WTC11 (cell line): Measurements from ENCODE around the gene AKR1A1. TPM values are rescaled to one million over a fixed set of nuclear protein-coding genes. Genes with fewer than 3 reads are reported as not detected.
A peak's percentile ranks its signal among the peaks of the same experiment; 100 is the strongest.

ENCODE experiments used
- ATAC-seq: fragments of 200-7000 bp; cut with Tn5 transposase; 2 replicates; pipeline ENCODE4 v1.10.0; 2021; ENCODE audit warnings: mild to moderate bottlenecking, moderate library complexity
- CTCF ChIA-PET: fragments of 300-600 bp; sonication (Branson Sonifier 250); formaldehyde crosslinking; loops from one replicate; lab custom pipeline; 2021; ENCODE audit warnings: antibody characterized with exemption; lab: Charles Lee
- POLR2A ChIA-PET: fragments of 350-600 bp; sonication (Branson Sonifier 250); formaldehyde crosslinking; loops from one replicate; lab custom pipeline; 2021; ENCODE audit warnings: antibody characterized with exemption; lab: Charles Lee
- DNase-seq: peaks from one replicate; pipeline ENCODE4 v3.0.0; 2021; ENCODE audit warnings: low spot score
- H3K27ac Mint-ChIP-seq: 2 replicates; pipeline ENCODE4 v1.8.0; 2021; ENCODE audit warnings: mixed read lengths
- H3K27me3 Mint-ChIP-seq: 2 replicates; pipeline ENCODE4 v1.8.0; 2021; ENCODE audit warnings: low read depth, mild to moderate bottlenecking, moderate library complexity, mixed read lengths
- H3K36me3 Mint-ChIP-seq: 2 replicates; pipeline ENCODE4 v1.8.0; 2021; ENCODE audit warnings: mixed read lengths
- H3K4me1 Mint-ChIP-seq: 2 replicates; pipeline ENCODE4 v1.8.0; 2022; ENCODE audit warnings: mixed read lengths
- H3K4me3 Mint-ChIP-seq: 2 replicates; pipeline ENCODE4 v1.8.0; 2021; ENCODE audit warnings: mild to moderate bottlenecking, moderate library complexity, mixed read lengths
- H3K9me3 Mint-ChIP-seq: 2 replicates; pipeline ENCODE4 v1.8.0; 2021; ENCODE audit warnings: mixed read lengths
- ETV6 ChIP-seq: sonication (generic); formaldehyde crosslinking; IDR thresholded peaks from 2 replicates; pipeline ENCODE4 v1.8.1; 2022; ENCODE audit warnings: mild to moderate bottlenecking, missing genetic modification reagents
- NR2C2 ChIP-seq: sonication (generic); formaldehyde crosslinking; IDR thresholded peaks from 2 replicates; pipeline ENCODE4 v1.8.0; 2022; ENCODE audit warnings: mild to moderate bottlenecking, missing genetic modification reagents
- OVOL2 ChIP-seq: fragments of 250-450 bp; sonication (Bioruptor Pico); IDR thresholded peaks from 2 replicates; pipeline ENCODE4 v1.9.0; 2021; ENCODE audit warnings: mild to moderate bottlenecking, borderline replicate concordance
- ZNF121 ChIP-seq: sonication (generic); formaldehyde crosslinking; IDR thresholded peaks from 2 replicates; pipeline ENCODE4 v1.8.0; 2023; ENCODE audit warnings: missing genetic modification reagents
- ZNF423 ChIP-seq: fragments of 250-450 bp; sonication (Bioruptor Pico); IDR thresholded peaks from 2 replicates; pipeline ENCODE4 v2.1.2; 2022; ENCODE audit warnings: mild to moderate bottlenecking, moderate library complexity
- total RNA-seq: library from RNA; stranded (reverse); gene quantifications from 3 replicates; pipeline ENCODE4 v1.2.3, GENCODE V29; 2021
- TF ChIP-seq, protein P1 (sequence below): sonication (generic); formaldehyde crosslinking; conservative IDR thresholded peaks from 2 replicates; pipeline ENCODE4 v1.8.1; 2023; ENCODE audit warnings: mild to moderate bottlenecking, low read depth, missing genetic modification reagents, moderate library complexity
- TF ChIP-seq, protein P2 (sequence below): sonication (generic); formaldehyde crosslinking; conservative IDR thresholded peaks from 2 replicates; pipeline ENCODE4 v1.8.1; 2022; ENCODE audit warnings: mild to moderate bottlenecking, missing genetic modification reagents
- TF ChIP-seq, protein P3 (sequence below): fragments of 250-450 bp; sonication (Bioruptor Pico); IDR thresholded peaks from 2 replicates; pipeline ENCODE4 v1.8.0; 2021; ENCODE audit warnings: mild to moderate bottlenecking
- TF ChIP-seq, protein P4 (sequence below): fragments of 250-450 bp; sonication (Bioruptor Pico); conservative IDR thresholded peaks from 2 replicates; pipeline ENCODE4 v1.9.0; 2021; ENCODE audit warnings: mild to moderate bottlenecking
- TF ChIP-seq, protein P5 (sequence below): fragments of 250-450 bp; sonication (Bioruptor Pico); IDR thresholded peaks from 2 replicates; pipeline ENCODE4 v1.9.0; 2021; ENCODE audit warnings: mild to moderate bottlenecking

Gene AKR1A1
- total RNA-seq, 1 experiment from 2014 or later: 338 TPM

DNA sequence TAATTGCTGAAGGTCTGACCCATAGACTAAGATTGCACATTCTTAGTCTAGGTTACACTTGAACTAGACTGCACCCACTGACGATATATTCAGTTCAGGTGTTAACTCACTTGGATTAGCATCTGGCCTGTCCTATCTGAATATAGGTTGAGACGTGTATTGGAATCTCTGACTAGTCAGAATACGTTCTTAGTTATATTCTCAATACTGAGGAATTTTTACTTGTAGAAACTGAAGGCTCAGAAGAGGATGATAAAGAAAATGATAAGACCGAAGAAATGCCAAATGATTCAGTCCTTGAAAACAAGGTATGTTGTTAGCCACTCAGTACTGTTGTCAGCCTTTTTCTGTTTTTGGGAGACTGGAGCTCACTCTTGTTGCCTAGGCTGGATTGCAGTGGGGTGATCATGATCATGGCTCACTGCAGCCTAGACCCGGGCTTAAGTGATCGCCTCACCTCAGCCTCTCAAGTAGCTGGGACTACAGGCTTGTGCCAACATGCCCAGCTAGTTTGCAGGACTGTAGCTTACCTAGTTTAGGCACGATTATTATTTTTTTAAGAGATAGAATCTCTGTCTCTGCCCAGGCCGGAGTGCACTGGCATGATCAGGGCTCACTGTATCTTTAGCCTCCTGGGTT lies 62.4 kb downstream of the AKR1A1 start (continued):
- TF ChIP-seq, protein P1, sequence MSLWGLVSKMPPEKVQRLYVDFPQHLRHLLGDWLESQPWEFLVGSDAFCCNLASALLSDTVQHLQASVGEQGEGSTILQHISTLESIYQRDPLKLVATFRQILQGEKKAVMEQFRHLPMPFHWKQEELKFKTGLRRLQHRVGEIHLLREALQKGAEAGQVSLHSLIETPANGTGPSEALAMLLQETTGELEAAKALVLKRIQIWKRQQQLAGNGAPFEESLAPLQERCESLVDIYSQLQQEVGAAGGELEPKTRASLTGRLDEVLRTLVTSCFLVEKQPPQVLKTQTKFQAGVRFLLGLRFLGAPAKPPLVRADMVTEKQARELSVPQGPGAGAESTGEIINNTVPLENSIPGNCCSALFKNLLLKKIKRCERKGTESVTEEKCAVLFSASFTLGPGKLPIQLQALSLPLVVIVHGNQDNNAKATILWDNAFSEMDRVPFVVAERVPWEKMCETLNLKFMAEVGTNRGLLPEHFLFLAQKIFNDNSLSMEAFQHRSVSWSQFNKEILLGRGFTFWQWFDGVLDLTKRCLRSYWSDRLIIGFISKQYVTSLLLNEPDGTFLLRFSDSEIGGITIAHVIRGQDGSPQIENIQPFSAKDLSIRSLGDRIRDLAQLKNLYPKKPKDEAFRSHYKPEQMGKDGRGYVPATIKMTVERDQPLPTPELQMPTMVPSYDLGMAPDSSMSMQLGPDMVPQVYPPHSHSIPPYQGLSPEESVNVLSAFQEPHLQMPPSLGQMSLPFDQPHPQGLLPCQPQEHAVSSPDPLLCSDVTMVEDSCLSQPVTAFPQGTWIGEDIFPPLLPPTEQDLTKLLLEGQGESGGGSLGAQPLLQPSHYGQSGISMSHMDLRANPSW (CRISPR knock-in tag): no peak
- no peak for TF ChIP-seq NR2C2 (CRISPR knock-in tag)

DNA sequence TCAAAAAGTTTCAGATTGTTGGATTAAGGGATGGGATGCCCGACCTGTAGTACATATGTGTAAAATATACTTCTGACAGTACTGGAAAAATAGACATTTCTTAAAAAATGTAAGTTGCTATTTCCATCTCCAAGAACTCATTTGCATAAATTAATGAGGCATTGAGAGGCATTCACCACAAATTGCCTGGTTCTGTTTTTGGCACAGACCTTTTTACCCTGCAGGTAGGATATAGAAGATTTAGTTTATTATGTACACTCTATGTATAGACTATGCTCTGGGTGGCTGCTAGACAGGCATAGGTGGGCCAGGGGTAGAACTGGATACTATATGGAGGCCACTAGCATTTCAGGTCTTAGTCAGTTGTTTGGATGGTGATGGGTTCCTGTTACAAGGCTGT lies 65.3 kb downstream of the AKR1A1 start:
- TF ChIP-seq, protein P2, sequence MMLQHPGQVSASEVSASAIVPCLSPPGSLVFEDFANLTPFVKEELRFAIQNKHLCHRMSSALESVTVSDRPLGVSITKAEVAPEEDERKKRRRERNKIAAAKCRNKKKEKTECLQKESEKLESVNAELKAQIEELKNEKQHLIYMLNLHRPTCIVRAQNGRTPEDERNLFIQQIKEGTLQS: no peak
- TF ChIP-seq, protein P3, sequence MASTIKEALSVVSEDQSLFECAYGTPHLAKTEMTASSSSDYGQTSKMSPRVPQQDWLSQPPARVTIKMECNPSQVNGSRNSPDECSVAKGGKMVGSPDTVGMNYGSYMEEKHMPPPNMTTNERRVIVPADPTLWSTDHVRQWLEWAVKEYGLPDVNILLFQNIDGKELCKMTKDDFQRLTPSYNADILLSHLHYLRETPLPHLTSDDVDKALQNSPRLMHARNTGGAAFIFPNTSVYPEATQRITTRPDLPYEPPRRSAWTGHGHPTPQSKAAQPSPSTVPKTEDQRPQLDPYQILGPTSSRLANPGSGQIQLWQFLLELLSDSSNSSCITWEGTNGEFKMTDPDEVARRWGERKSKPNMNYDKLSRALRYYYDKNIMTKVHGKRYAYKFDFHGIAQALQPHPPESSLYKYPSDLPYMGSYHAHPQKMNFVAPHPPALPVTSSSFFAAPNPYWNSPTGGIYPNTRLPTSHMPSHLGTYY (CRISPR knock-in tag): 0 out of 2 replicates have a peak, but pooled peaks have one; percentile 17
- H3K36me3 Mint-ChIP-seq: peaks cover 72% of the 10 kb centered on the region
- H3K9me3 Mint-ChIP-seq: no peaks in the 10 kb centered on the region
- POLR2A ChIA-PET: no interaction called here
- no peaks in the 10 kb centered on the region for H3K27me3 Mint-ChIP-seq
- no peak for ATAC-seq
- CTCF ChIA-PET: no interaction called here
- no peak overlapping the region for H3K4me3 Mint-ChIP-seq
- DNase-seq: no peak
- no peaks in the 10 kb centered on the region for H3K4me1 Mint-ChIP-seq
- peak overlapping the region; percentile 60; the same call in 1 of the 2 replicates for H3K27ac Mint-ChIP-seq

DNA sequence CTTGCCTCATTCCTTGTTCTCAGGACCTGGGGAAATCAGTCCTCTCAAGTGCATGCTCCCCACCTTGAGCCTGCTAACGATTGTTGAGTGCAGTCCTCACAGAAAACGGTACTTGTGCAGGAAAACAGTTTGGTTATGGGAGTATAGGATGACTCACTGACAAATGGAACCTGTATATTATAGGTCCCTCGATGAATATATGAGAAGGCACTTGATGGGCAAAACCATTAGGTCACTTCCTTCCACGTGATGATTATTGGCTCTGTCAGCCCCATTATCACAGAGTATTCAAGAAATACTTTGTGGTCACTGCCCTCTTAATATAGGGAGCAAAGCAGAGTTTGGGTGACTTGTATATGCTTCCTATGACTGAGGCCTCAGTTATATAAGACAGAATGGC lies 67.0 kb downstream of the AKR1A1 start:
- Mint-ChIP-seq H3K9me3 (no peaks in the 10 kb centered on the region), H3K4me1 (no peaks in the 10 kb centered on the region), H3K27ac (no peak overlapping the region), H3K4me3 (no peak overlapping the region), H3K27me3 (no peaks in the 10 kb centered on the region), H3K36me3 (peaks cover 63% of the 10 kb centered on the region)
- ATAC-seq (no peak), DNase-seq (no peak)
- POLR2A ChIA-PET: no interaction called here
- CTCF ChIA-PET: no interaction called here
- TF ChIP-seq ZNF121 (CRISPR knock-in tag): no peak
- TF ChIP-seq, protein P2: no peak
- TF ChIP-seq ETV6 (CRISPR knock-in tag): no peak
- no peak for TF ChIP-seq OVOL2
- TF ChIP-seq, protein P4, sequence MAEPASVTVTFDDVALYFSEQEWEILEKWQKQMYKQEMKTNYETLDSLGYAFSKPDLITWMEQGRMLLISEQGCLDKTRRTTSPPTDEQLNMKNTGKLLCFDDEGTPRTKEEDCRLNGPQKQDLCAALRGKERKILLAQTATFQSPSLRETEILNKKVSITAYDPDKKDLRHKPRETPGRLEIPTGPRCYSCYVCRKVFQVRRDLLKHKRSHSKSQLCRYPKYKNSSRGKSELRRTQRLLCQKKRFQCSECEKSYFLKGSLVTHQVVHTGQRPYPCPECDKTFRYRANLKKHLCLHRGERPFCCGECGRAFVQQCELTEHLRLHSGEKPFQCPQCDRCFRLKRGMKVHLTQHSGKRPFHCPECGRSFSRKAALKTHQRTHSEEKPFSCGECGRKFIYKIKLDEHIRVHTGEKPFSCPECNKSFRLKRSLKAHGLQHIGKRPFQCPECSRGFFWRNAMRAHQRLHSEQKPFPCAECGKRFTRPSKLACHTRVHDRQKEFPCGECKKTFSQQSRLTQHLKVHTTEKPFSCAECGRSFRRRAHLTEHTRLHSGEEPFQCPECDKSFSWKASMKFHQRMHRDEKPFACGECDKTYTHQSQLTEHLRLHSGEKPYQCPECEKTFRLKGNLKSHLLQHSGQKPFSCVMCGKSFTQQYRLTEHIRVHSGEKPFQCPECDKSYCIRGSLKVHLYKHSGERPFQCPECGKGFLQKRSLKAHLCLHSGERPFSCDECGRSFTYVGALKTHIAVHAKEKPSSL (CRISPR knock-in tag): no peak
- TF ChIP-seq, protein P5, sequence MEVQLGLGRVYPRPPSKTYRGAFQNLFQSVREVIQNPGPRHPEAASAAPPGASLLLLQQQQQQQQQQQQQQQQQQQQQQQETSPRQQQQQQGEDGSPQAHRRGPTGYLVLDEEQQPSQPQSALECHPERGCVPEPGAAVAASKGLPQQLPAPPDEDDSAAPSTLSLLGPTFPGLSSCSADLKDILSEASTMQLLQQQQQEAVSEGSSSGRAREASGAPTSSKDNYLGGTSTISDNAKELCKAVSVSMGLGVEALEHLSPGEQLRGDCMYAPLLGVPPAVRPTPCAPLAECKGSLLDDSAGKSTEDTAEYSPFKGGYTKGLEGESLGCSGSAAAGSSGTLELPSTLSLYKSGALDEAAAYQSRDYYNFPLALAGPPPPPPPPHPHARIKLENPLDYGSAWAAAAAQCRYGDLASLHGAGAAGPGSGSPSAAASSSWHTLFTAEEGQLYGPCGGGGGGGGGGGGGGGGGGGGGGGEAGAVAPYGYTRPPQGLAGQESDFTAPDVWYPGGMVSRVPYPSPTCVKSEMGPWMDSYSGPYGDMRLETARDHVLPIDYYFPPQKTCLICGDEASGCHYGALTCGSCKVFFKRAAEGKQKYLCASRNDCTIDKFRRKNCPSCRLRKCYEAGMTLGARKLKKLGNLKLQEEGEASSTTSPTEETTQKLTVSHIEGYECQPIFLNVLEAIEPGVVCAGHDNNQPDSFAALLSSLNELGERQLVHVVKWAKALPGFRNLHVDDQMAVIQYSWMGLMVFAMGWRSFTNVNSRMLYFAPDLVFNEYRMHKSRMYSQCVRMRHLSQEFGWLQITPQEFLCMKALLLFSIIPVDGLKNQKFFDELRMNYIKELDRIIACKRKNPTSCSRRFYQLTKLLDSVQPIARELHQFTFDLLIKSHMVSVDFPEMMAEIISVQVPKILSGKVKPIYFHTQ (CRISPR knock-in tag): no peak
- no peak for TF ChIP-seq ZNF423 (CRISPR knock-in tag)
